ENCODE measurements around the gene PSMA1.
A peak's percentile ranks its signal among the peaks of the same experiment; 100 is the strongest.

PSMA1 gene

GRCh38 chr11:14566331-14567063 is 46.3 kb upstream of the PSMA1 start:
- Histone ChIP-seq H3F3A (ENCODE audit: control insufficient read depth, insufficient read depth) (no peaks in the 10 kb centered on the region), H3K27me3 (ENCODE audit: control insufficient read depth, low read length) (no peaks in the 10 kb centered on the region), H3K36me3 (ENCODE audit: control insufficient read depth, low read length) (no peaks in the 10 kb centered on the region), H3K4me2 (ENCODE audit: low read length) (no peak overlapping the region), H4K20me1 (ENCODE audit: control insufficient read depth, insufficient read depth, low read depth, low read length) (no peaks in the 10 kb centered on the region), H3K9me3 (ENCODE audit: control insufficient read depth, insufficient read depth, low read length) (no peaks in the 10 kb centered on the region), H3K79me2 (ENCODE audit: control insufficient read depth, low read length) (no peaks in the 10 kb centered on the region), H3K9me2 (replicated peaks; ENCODE audit: control insufficient read depth, low read length) (no peaks in the 10 kb centered on the region), H3K4me3 (ENCODE audit: low read length) (no peak overlapping the region), H3K27ac (ENCODE audit: low read depth, low read length) (no peak overlapping the region), H3K4me1 (ENCODE audit: control insufficient read depth, low read length) (peaks cover 5% of the 10 kb centered on the region)
- TF ChIP-seq EZH2phosphoT487 (IDR thresholded peaks at IDR 0.05; ENCODE audit: borderline replicate concordance, low read length), result no peak
- no peak for TF ChIP-seq CTCF (IDR thresholded peaks at IDR 0.05; ENCODE audit: low read depth, low read length, poor library complexity, severe bottlenecking)

- Histone ChIP-seq H3K4me3 (ENCODE audit: low read length) (no peak overlapping the region), H3K27me3 (ENCODE audit: control insufficient read depth, low read length) (no peaks in the 10 kb centered on the region), H3K4me1 (ENCODE audit: control insufficient read depth, low read length) (peaks cover 5% of the 10 kb centered on the region), H3K27ac (ENCODE audit: low read depth, low read length) (no peak overlapping the region), H3F3A (ENCODE audit: control insufficient read depth, insufficient read depth) (no peaks in the 10 kb centered on the region), H3K79me2 (ENCODE audit: control insufficient read depth, low read length) (no peaks in the 10 kb centered on the region), H3K9me3 (ENCODE audit: control insufficient read depth, insufficient read depth, low read length) (no peaks in the 10 kb centered on the region), H3K9me2 (replicated peaks; ENCODE audit: control insufficient read depth, low read length) (no peaks in the 10 kb centered on the region), H4K20me1 (ENCODE audit: control insufficient read depth, insufficient read depth, low read depth, low read length) (no peaks in the 10 kb centered on the region), H3K36me3 (ENCODE audit: control insufficient read depth, low read length) (no peaks in the 10 kb centered on the region), H3K4me2 (ENCODE audit: low read length) (no peak overlapping the region)
- TF ChIP-seq CTCF (IDR thresholded peaks at IDR 0.05; ENCODE audit: low read depth, low read length, poor library complexity, severe bottlenecking) (no peak), EZH2phosphoT487 (IDR thresholded peaks at IDR 0.05; ENCODE audit: borderline replicate concordance, low read length) (no peak)
These were observed 45.7 kb upstream of the PSMA1 start for GRCh38 chr11:14565845-14566244.

DNA sequence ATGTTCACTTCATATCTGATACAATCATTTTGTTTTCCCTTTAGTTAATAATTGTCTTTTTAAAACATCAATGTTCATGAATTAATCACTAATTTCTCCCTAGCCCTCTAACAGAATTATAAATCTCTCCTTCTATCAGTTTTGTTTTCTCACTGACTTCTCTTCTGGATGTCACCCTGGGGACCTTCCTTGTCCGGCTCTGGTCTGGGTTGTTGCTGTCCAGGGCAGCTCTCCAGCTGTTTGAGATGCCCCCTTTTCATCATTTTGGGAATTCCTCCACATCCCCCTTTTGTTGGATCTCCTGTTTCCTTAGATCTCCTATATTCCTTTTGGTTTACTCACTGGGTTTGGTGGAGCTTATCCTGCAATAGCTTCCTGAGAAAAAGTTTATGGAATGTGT is 35.6 kb upstream of the PSMA1 start:
- Histone ChIP-seq H4K20me1 (ENCODE audit: control insufficient read depth, insufficient read depth, low read depth, low read length) (no peaks in the 10 kb centered on the region), H3K27me3 (ENCODE audit: control insufficient read depth, low read length) (no peaks in the 10 kb centered on the region), H3K9me3 (ENCODE audit: control insufficient read depth, insufficient read depth, low read length) (no peaks in the 10 kb centered on the region), H3K9me2 (replicated peaks; ENCODE audit: control insufficient read depth, low read length) (no peaks in the 10 kb centered on the region), H3K36me3 (ENCODE audit: control insufficient read depth, low read length) (no peaks in the 10 kb centered on the region), H3K4me2 (ENCODE audit: low read length) (peak overlapping the region; percentile 50), H3K79me2 (ENCODE audit: control insufficient read depth, low read length) (no peaks in the 10 kb centered on the region), H3K27ac (ENCODE audit: low read depth, low read length) (peak overlapping the region; percentile 49; the same call in 1 of the 2 replicates), H3K4me1 (ENCODE audit: control insufficient read depth, low read length) (peaks cover 22% of the 10 kb centered on the region), H3K4me3 (ENCODE audit: low read length) (no peak overlapping the region), H3F3A (ENCODE audit: control insufficient read depth, insufficient read depth) (no peaks in the 10 kb centered on the region)
- no peak for TF ChIP-seq EZH2phosphoT487 (IDR thresholded peaks at IDR 0.05; ENCODE audit: borderline replicate concordance, low read length)
- no peak for TF ChIP-seq CTCF (IDR thresholded peaks at IDR 0.05; ENCODE audit: low read depth, low read length, poor library complexity, severe bottlenecking)
